GM20000 (cell line): Measurements from ENCODE around the gene HELB.

Experiments used
- DNase-seq: peaks from one replicate; pipeline ENCODE4 v3.0.0; 2012; ENCODE audit warnings: low spot score
- CTCF ChIP-seq: IDR thresholded peaks from 2 replicates; pipeline ENCODE4 v1.5.1; 2012; ENCODE audit warnings: mild to moderate bottlenecking, control low read depth; ENCODE audit errors: extremely low read depth, missing control alignments

Gene HELB

DNA sequence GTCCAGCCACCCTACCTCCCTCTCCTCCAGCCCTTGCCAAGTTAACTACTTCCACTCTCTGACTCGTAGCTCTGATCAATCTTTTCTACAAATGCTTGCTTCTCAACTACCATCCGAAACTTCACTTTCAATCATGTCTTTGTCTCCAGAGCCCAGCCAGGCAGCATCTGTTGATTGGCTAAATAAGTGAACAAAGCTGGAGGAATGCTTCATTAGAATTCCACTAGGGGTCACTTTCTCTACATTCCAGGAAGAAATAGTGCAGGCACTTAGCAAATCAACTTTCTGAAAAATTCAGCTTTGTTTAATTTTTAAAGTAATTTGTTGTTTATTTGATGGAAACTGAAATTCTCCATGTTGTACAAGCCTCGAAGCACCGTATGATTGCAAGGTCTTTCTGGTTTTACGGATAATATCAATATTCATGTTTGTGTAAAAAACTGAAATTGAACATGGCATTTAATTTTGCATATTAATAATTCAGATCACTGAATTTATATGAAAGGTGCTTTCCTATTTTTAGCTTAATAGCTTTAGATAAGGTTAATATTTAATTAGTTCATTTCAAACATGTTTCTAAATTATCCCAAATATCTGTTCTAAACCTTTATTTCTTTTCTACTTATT, 32.4 kb upstream of the HELB start:
- peak; percentile 41 for DNase-seq
- TF ChIP-seq CTCF = no peak

DNA sequence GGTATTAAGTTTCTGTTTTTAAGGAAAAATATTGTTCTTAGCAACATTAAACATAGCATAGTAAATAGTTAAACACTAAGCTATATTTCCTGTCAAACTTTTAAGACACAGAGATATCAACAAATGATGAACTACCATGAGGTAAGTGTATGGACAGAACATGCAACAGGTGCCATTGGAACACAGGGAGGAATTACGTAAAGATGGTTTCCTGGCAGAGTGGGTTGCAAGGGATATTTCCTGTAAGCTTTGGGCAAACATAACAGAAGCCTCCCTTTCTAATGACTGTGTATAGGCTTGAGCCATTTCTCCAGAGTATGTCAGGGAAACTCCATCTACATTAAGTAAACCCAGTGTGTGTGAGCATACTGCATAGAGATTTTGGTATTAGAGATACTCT, 31.7 kb upstream of the HELB start:
- TF ChIP-seq CTCF = no peak

DNA sequence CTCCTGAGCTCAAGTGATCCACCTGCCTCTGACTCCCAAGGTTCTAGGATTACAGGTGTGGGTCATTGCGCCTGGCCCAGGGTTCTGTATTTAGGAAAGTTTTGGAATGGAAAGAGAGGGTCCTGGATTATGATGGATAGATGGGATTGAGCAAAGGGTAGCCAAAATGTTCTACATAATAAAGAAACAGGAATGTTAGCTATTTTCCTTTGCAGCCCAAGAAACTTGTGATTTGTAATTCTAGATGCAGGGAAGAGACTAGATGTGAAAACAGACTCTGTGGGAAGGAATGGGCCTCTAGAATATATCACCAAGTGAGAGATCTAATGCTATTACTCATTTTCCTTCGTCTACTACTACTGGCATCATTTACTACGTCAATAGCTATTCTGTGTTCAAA, 29.6 kb upstream of the HELB start:
- no peak for TF ChIP-seq CTCF
- DNase-seq = no peak

More for the DNA sequence above, 31.7 kb upstream of the HELB start:
- DNase-seq = no peak

GRCh38 chr12:66273147-66273546, 29.1 kb upstream of the HELB start:
- TF ChIP-seq CTCF = no peak

GRCh38 chr12:66275040-66275439, 27.3 kb upstream of the HELB start:
- DNase-seq = no peak
- no peak for TF ChIP-seq CTCF

More at GRCh38 chr12:66273147-66273546, 29.1 kb upstream of the HELB start:
- no peak for DNase-seq

- DNase-seq = peak; percentile 28
- TF ChIP-seq CTCF = peak; percentile 51
These were observed 23.1 kb upstream of the HELB start for GRCh38 chr12:66279123-66279712.

- no peak for DNase-seq
- no peak for TF ChIP-seq CTCF
These were observed 21.7 kb upstream of the HELB start for GRCh38 chr12:66280561-66280960.
